Astrocyte (in vitro differentiated cells and primary cell): ENCODE data around the gene PET100.

ENCODE experiments used
- EZH2 ChIP-seq: IDR thresholded peaks from 2 replicates; pipeline ENCODE4 v1.6.1; 2012; ENCODE audit warnings: mild to moderate bottlenecking, low read length, inconsistent platforms; ENCODE audit not compliant: insufficient read depth
- TF ChIP-seq, protein P1 (sequence below): IDR thresholded peaks from 2 replicates; pipeline ENCODE4 v1.5.1; 2011; ENCODE audit warnings: low read depth, mild to moderate bottlenecking, inconsistent platforms, low read length, moderate library complexity; ENCODE audit not compliant: insufficient read depth

DNA sequence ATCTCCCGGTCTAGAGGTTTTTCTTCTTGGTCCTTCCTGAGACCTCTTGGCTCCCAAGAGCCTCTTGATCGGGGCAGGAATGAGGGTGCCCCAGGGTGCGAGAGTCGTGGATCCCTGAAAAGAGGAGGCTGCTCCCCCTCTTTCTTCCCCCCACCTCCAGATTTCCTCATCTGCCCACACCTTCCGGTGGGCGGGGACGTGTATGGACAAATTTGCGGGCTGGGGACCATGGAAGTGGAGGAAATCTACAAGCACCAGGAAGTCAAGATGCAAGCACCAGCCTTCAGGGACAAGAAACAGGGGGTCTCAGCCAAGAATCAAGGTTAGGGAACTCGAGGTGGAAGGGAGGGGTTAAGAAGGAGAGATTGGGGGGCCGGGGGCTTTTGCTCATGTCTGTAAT, 47.3 kb downstream of the PET100 start, which contains the start of gene MCEMP1:
- TF ChIP-seq, protein P1, sequence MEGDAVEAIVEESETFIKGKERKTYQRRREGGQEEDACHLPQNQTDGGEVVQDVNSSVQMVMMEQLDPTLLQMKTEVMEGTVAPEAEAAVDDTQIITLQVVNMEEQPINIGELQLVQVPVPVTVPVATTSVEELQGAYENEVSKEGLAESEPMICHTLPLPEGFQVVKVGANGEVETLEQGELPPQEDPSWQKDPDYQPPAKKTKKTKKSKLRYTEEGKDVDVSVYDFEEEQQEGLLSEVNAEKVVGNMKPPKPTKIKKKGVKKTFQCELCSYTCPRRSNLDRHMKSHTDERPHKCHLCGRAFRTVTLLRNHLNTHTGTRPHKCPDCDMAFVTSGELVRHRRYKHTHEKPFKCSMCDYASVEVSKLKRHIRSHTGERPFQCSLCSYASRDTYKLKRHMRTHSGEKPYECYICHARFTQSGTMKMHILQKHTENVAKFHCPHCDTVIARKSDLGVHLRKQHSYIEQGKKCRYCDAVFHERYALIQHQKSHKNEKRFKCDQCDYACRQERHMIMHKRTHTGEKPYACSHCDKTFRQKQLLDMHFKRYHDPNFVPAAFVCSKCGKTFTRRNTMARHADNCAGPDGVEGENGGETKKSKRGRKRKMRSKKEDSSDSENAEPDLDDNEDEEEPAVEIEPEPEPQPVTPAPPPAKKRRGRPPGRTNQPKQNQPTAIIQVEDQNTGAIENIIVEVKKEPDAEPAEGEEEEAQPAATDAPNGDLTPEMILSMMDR = no peak
- no peak for TF ChIP-seq EZH2
